ENCODE results near the gene COL9A2. TPM values are rescaled to one million over a fixed set of nuclear protein-coding genes. Genes with fewer than 3 reads are reported as not detected.

COL9A2 gene
- 1 to 10 TPM; 1.2 to 1.9 TPM for total RNA-seq

DNA sequence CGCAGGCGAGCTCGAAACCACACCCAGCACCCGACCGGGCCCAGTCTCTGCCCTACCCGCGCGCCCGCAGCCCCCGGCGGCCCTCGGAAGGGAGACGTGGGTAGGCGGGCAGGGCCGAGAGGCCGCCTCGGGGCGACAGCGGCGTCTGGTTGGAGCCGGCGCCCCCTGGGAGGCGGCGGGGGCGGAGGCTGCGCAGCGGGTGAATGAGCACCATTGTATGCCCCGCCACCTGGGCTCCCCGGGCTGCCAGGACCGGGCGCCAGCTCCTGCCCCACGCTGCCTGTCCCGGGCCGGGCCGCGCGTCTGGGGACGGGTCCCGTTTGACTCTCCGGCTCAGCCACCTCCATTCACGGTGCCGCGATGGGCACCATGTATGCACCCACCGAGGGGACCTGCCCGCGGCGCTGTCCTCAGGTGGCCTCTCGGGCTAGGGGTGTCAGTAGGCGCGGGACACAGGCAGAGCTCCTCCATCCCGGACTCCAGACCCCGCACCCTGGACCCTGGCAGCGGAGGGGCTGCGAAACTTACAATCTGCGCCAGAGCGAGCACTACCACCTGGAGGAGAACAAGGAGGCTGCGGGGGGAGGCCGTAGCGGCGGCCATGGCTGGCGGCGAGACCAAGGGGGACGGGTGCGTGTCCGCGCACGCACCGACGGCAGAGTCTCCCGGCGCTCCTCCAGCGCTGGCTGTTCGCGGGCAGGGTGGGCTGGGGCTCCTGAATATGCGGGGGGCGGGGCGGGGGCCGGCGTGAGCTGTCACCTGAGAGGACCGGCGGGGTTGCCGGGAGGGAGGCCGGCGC is at the start of gene COL9A2:
Gene COL9A2, minus strand, starts transcription at position 692 of the 799 bp plus-strand sequence. Its CDS starts 89 bp downstream, at position 603.
- POLR2A ChIA-PET = no interaction called here
- CTCF ChIA-PET = interaction anchor here (0.8 to 10.2 kb wide), 15 partner anchors 20 to 433 kb away, joined by 3 to 95 read pairs (median 3); partner anchors contain the start of genes RLF and TRIT1
- DNase-seq = peak; percentile 20
- Mint-ChIP-seq H3K4me1 (peaks cover 54% of the 10 kb centered on the region), H3K36me3 (ENCODE audit: low read depth) (peaks cover 1% of the 10 kb centered on the region), H3K9me3 (no peaks in the 10 kb centered on the region), H3K4me3 (peak within 1 kb of the TSS; percentile 61), H3K27me3 (peaks cover 25% of the 10 kb centered on the region), H3K27ac (peak within 1 kb of the TSS; percentile 52)

DNA sequence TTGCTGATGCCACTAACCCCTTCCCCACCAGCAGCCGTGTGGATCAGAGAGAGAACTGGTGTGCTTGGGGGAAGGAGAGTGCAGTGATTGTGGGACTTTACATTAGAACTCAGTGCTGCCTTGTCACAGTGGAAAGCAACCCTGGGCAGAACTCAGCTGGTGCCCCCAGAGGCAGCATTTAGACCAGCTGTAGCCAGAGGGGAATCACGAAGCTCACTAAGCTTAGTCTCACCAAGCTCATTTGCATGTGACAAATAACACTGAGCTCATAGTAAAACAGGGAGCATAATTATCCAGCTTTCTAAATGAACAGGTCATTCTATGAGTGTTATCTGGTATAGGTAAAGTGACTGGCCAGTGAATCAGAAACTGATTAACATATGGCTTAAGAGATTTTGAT is 46.6 kb upstream of the COL9A2 start:
- H3K27me3 Mint-ChIP-seq = no peaks in the 10 kb centered on the region
- H3K4me3 Mint-ChIP-seq = no peak overlapping the region
- H3K36me3 Mint-ChIP-seq (ENCODE audit: low read depth) = peaks cover 5% of the 10 kb centered on the region
- POLR2A ChIA-PET = interaction anchor here (0.8 kb wide), 1 partner anchor 10 kb away, joined by 3 read pairs; the partner anchor contains the start of gene SMAP2
- no peak for DNase-seq
- H3K4me1 Mint-ChIP-seq = peaks cover 5% of the 10 kb centered on the region
- CTCF ChIA-PET = interaction anchor here (1.0 to 1.7 kb wide), 6 partner anchors 9 to 211 kb away, joined by 3 to 8 read pairs (median 4); no protein-coding TSS in a partner anchor
- peaks cover 8% of the 10 kb centered on the region for H3K9me3 Mint-ChIP-seq
- no peak overlapping the region for H3K27ac Mint-ChIP-seq

DNA sequence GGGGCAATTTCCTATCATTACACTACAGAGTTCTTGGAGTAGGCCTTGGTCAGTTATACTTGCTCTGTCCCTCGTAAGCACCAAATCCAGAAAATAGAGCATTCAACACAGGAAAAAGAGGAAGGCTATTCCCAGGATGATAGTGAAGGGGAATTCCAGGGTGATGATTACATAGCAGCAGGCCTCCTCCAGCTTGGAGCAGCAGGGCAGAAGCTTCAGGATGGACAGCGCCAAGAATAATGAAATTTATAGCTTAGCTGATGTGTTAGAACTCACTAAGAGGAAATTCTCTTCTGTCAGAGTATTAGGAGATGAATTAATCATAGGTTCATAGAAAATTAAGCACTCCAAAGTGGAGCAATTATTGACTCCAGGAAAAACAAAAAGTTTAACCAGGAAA is 45.6 kb upstream of the COL9A2 start:
- H3K27ac Mint-ChIP-seq = no peak overlapping the region
- CTCF ChIA-PET = no interaction called here
- H3K9me3 Mint-ChIP-seq = peaks cover 15% of the 10 kb centered on the region
- no peak overlapping the region for H3K4me3 Mint-ChIP-seq
- DNase-seq = no peak
- no peaks in the 10 kb centered on the region for H3K27me3 Mint-ChIP-seq
- peaks cover 5% of the 10 kb centered on the region for H3K36me3 Mint-ChIP-seq (ENCODE audit: low read depth)
- H3K4me1 Mint-ChIP-seq = peaks cover 5% of the 10 kb centered on the region
- POLR2A ChIA-PET = no interaction called here

DNA sequence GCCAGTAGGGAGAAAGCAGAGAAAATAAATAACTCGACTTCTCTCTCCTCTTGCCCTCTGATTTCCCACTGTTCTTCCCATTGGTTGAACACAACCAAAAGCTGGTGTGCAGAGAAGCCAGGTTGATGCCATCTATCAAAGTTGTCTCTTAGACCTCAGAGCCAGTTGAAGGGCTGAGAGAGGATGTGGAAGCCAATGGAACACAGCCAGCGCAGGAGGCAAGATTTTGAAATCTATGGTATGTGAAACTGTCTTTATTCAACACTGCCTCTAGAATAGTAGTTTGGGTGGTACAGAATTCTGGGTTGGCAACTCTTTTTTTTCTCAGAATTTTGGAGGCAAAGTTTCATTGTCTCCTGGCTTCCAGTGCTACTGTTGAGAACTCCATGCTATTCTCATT is 45.1 kb upstream of the COL9A2 start:
- H3K27me3 Mint-ChIP-seq = no peaks in the 10 kb centered on the region
- peaks cover 19% of the 10 kb centered on the region for H3K9me3 Mint-ChIP-seq
- DNase-seq = no peak
- no peak overlapping the region for H3K27ac Mint-ChIP-seq
- peaks cover 5% of the 10 kb centered on the region for H3K4me1 Mint-ChIP-seq
- H3K4me3 Mint-ChIP-seq = no peak overlapping the region
- ChIA-PET POLR2A (no interaction called here), CTCF (no interaction called here)
- peaks cover 5% of the 10 kb centered on the region for H3K36me3 Mint-ChIP-seq (ENCODE audit: low read depth)

DNA sequence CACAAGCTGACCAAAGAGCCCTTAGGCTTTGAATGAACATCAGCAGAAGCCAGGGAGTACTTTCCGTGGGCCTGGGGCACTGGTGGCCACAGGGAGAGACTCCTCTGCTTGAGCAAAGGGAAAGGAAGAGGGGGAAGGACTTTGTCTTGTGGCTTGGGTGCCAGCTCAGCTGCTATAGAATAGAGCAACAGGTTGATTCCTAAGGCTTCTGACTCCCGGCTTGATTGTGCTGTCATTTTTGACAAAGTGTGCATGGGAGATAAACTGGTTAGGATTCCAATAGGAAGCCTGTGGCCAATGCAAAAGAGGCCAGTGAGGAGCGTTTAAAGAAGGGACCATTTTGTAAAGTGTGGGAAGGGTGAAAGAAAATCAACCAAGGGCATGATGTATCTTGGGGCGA is 44.6 kb upstream of the COL9A2 start:
- Mint-ChIP-seq H3K27ac (no peak overlapping the region), H3K4me3 (no peak overlapping the region), H3K4me1 (peaks cover 5% of the 10 kb centered on the region), H3K27me3 (no peaks in the 10 kb centered on the region), H3K36me3 (ENCODE audit: low read depth) (peaks cover 5% of the 10 kb centered on the region), H3K9me3 (peaks cover 23% of the 10 kb centered on the region)
- ChIA-PET CTCF (no interaction called here), POLR2A (no interaction called here)
- DNase-seq = no peak

DNA sequence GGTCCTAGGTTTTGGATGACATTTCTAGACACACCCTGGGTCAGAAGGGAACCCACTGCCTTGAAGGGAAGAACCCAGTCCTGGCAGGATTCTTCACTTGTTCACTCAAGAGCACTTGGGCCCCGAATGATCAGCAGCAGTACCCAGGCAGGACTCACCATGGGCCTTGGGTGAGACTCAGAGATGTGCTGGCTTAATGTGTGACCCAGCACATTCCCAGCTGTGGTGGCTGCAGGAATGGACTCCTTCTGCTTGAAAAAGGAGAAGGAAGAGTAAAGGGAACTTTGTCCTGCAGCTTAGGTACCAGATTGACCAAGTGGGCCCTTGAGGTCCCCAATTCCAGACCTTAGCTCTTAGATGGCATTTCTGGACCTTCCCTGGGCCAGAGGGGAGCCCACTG is 44.1 kb upstream of the COL9A2 start:
- Mint-ChIP-seq H3K36me3 (ENCODE audit: low read depth) (peaks cover 5% of the 10 kb centered on the region), H3K4me1 (peaks cover 5% of the 10 kb centered on the region), H3K9me3 (peaks cover 24% of the 10 kb centered on the region), H3K27ac (no peak overlapping the region), H3K4me3 (no peak overlapping the region), H3K27me3 (no peaks in the 10 kb centered on the region)
- CTCF ChIA-PET = no interaction called here
- DNase-seq = no peak
- POLR2A ChIA-PET = no interaction called here

DNA sequence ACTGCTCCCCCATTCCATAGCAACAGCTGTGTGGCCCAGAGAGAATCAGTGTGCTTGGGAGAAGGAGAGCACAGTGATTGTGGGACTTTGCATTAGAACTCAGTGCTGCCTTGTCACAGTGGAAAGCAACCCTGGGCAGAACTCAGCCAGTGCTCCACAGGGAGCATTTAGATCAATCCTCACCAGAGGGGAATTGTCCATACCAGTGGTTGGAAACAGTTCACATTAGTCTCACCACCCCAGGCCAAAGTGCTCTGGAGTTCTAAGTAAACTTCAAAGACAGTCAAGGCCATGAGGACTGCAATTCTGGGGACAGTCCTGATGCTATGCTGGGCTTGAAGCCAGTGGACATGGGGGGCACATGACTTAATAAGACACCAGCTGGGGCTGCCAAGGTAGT is 43.5 kb upstream of the COL9A2 start:
- ChIA-PET POLR2A (no interaction called here), CTCF (no interaction called here)
- H3K4me3 Mint-ChIP-seq = no peak overlapping the region
- H3K4me1 Mint-ChIP-seq = peaks cover 5% of the 10 kb centered on the region
- H3K27ac Mint-ChIP-seq = no peak overlapping the region
- no peak for DNase-seq
- peaks cover 5% of the 10 kb centered on the region for H3K36me3 Mint-ChIP-seq (ENCODE audit: low read depth)
- no peaks in the 10 kb centered on the region for H3K27me3 Mint-ChIP-seq
- peaks cover 24% of the 10 kb centered on the region for H3K9me3 Mint-ChIP-seq

DNA sequence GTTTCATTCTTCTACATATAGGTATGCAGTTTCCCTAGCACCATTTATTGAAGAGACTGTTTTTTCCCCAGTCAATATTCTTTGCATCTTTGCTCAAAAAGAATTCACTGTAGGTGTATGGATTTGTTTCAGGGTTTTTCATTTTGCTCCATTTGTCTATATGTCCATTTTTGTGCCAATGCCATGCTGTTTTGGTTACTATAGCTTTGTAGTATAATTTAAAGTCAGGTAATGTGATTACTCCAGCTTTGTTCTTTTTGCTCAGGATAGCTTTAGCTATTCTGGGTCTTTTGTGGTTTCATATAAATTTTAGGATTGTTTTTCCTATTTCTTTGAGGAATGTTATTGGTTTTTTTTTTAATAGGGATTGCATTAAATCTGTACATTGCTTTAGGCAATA is 40.5 kb upstream of the COL9A2 start:
- peaks cover 4% of the 10 kb centered on the region for H3K4me1 Mint-ChIP-seq
- peaks cover 24% of the 10 kb centered on the region for H3K9me3 Mint-ChIP-seq
- no peak overlapping the region for H3K27ac Mint-ChIP-seq
- H3K4me3 Mint-ChIP-seq = no peak overlapping the region
- H3K36me3 Mint-ChIP-seq (ENCODE audit: low read depth) = peaks cover 5% of the 10 kb centered on the region
- no peak for DNase-seq
- ChIA-PET CTCF (interaction anchor here (0.8 to 2.2 kb wide), 3 partner anchors 13 to 19 kb away, joined by 3 to 8 read pairs (median 6); partner anchors contain the start of gene SMAP2), POLR2A (no interaction called here)
- H3K27me3 Mint-ChIP-seq = no peaks in the 10 kb centered on the region

DNA sequence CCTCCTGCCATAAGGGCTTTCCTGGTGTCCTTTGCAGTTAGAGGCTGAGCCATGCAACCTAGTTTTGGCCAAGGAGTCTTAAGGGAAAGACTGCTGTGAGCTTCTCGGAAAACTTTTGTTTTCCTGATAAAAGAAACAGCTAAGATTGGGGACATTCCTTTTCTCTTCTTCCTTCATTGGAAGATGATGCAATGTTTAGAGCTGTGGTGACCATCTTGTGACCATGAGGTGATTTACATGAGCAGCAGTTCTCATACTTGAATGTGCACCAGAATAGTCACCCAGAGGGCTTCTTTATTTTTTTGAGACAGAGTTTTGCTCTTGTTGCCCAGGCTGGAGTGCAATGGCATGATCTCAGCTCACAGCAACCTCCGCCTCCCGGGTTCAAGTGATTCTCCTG is 36.0 kb upstream of the COL9A2 start:
- H3K9me3 Mint-ChIP-seq = peaks cover 12% of the 10 kb centered on the region
- no peak for DNase-seq
- no peaks in the 10 kb centered on the region for H3K36me3 Mint-ChIP-seq (ENCODE audit: low read depth)
- H3K27ac Mint-ChIP-seq = no peak overlapping the region
- CTCF ChIA-PET = interaction anchor here (1.3 to 1.7 kb wide), 2 partner anchors 11 to 12 kb away, joined by 4 to 8 read pairs; no protein-coding TSS in a partner anchor
- H3K4me1 Mint-ChIP-seq = no peaks in the 10 kb centered on the region
- H3K4me3 Mint-ChIP-seq = no peak overlapping the region
- no peaks in the 10 kb centered on the region for H3K27me3 Mint-ChIP-seq
- POLR2A ChIA-PET = no interaction called here

DNA sequence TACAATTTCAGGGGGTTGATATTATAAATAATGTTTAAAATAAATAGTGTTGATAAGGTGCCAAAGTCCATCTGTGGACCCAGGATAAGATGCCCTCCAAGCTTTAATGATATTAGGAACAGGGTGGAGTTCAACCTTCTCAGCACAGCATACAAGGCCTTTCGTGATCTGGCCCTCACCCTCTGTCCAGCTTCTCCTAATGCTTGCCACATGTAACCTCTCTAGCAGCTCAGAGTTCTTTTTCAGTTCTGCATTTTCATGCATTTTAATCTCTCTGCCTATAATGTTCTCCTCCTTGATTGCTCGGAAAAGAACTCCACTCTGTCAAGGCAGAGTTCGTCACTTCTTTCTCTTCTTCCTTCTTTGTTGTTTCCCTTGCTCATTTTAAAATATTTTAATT is 35.0 kb upstream of the COL9A2 start:
- Mint-ChIP-seq H3K9me3 (peaks cover 5% of the 10 kb centered on the region), H3K27me3 (no peaks in the 10 kb centered on the region), H3K4me3 (no peak overlapping the region), H3K27ac (no peak overlapping the region), H3K4me1 (no peaks in the 10 kb centered on the region), H3K36me3 (ENCODE audit: low read depth) (no peaks in the 10 kb centered on the region)
- ChIA-PET POLR2A (no interaction called here), CTCF (interaction anchor here (0.6 to 2.0 kb wide), 5 partner anchors 11 to 41 kb away, joined by 3 to 13 read pairs (median 3); no protein-coding TSS in a partner anchor)
- no peak for DNase-seq

DNA sequence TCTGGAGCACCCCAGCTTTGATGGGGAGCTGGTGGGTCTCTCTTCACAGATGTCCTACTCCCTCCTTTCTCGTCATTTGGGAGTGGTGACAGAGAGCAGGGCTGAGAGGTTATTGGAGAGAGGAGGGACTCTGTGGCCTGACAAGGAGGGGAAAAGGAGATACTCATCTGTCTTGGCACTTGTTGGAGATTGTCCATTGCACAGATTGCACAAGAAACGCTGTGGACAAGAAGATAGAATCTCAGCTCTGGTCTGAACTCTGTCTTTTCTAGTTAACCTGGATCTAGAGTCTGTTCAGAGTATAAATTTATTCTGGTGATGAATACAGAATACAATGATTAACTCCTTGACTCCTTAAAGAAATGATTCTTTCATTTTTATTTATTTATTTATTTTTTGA is 34.0 kb upstream of the COL9A2 start:
- no peaks in the 10 kb centered on the region for H3K9me3 Mint-ChIP-seq
- POLR2A ChIA-PET = no interaction called here
- DNase-seq = no peak
- H3K27me3 Mint-ChIP-seq = no peaks in the 10 kb centered on the region
- H3K4me3 Mint-ChIP-seq = no peak overlapping the region
- no peak overlapping the region for H3K27ac Mint-ChIP-seq
- no peaks in the 10 kb centered on the region for H3K36me3 Mint-ChIP-seq (ENCODE audit: low read depth)
- CTCF ChIA-PET = interaction anchor here (1.0 to 2.0 kb wide), 3 partner anchors 10 to 13 kb away, joined by 3 to 13 read pairs (median 10); no protein-coding TSS in a partner anchor
- H3K4me1 Mint-ChIP-seq = no peaks in the 10 kb centered on the region

DNA sequence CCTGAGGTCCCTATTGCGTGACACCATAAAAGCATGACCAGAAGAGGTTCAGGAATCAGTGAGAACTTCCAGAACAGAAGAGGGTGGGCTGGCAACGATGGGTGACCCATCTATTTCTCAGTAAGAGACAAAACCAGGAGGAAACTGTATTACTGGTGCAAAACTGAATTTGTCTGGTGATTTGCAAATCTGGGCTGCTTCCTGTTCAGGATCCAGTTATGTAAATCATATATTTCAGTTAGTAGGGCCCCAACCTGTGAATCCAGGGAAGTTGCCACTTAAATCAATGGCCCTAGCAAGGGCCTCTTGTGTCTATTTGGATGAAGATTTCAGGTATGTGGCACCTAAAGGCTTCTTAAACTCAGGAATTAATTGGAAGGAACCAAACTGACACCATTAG is 33.3 kb upstream of the COL9A2 start:
- no peaks in the 10 kb centered on the region for H3K27me3 Mint-ChIP-seq

DNA sequence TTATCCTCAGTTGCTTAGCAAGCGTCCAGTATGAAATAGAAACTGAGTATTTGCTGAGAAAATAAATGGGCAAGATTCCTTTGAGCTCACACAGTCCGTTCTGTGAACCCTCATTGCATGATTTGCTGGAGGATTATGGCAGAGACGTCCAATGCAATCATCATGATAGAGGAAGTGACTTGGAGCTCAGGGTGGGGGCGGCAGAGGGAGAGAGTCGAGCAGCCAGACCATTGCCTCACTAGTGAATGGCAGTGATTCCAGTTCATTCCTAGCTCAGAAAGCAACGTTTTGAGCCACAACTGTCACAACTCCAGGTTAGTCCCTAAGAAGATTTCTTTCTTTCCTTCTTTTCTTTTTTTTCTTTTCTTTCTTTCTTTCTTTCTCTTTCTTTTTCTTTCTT is 27.5 kb upstream of the COL9A2 start:
- Mint-ChIP-seq H3K36me3 (ENCODE audit: low read depth) (no peaks in the 10 kb centered on the region), H3K9me3 (no peaks in the 10 kb centered on the region), H3K4me1 (peaks cover 49% of the 10 kb centered on the region), H3K27ac (peak overlapping the region; percentile 65), H3K27me3 (no peaks in the 10 kb centered on the region), H3K4me3 (no peak overlapping the region)
- ChIA-PET POLR2A (interaction anchor here (0.9 kb wide), 2 partner anchors 30 to 41 kb away, joined by 3 to 4 read pairs; no protein-coding TSS in a partner anchor), CTCF (interaction anchor here (0.7 to 2.0 kb wide), 8 partner anchors 14 to 194 kb away, joined by 3 to 8 read pairs (median 4); partner anchors contain the start of gene SMAP2)
- DNase-seq = no peak

More for the DNA sequence above, 33.3 kb upstream of the COL9A2 start:
- CTCF ChIA-PET = no interaction called here
- H3K36me3 Mint-ChIP-seq (ENCODE audit: low read depth) = no peaks in the 10 kb centered on the region
- no peaks in the 10 kb centered on the region for H3K9me3 Mint-ChIP-seq
- POLR2A ChIA-PET = no interaction called here
- DNase-seq = no peak
- H3K4me1 Mint-ChIP-seq = no peaks in the 10 kb centered on the region
- H3K27ac Mint-ChIP-seq = no peak overlapping the region
- H3K4me3 Mint-ChIP-seq = no peak overlapping the region

Data from activated CD4-positive, alpha-beta T cell treated with anti-CD3 and anti-CD28 coated beads, Interleukin-2, amount 10 ng/mL, durations not matched to agents 7 days and 5 days (primary cell).